HG03432 (cell line): ENCODE measurements around the gene ATP9B.
"Not testable (repeated sequence)": the region's sequence is repeated elsewhere in the genome, so short reads cannot be mapped to it uniquely, and the experiment has no call there.

Experiments used
- ATAC-seq: cut with Tn5 transposase; IDR thresholded peaks from one replicate; pipeline ENCODE4 v1.9.1; 2021; ENCODE audit warnings: mild to moderate bottlenecking, moderate library complexity; ENCODE audit not compliant: unreplicated experiment

The ATP9B gene

GRCh38 chr18:79129120-79129519, 59.9 kb downstream of the ATP9B start:
- no peak for ATAC-seq

GRCh38 chr18:79133724-79134123, 64.5 kb downstream of the ATP9B start:
- no peak for ATAC-seq

- no peak for ATAC-seq
These were observed 66.7 kb downstream of the ATP9B start for GRCh38 chr18:79135924-79136323.

GRCh38 chr18:79136742-79137141, 67.5 kb downstream of the ATP9B start:
- ATAC-seq: no peak

GRCh38 chr18:79139206-79139605, 70.0 kb downstream of the ATP9B start:
- ATAC-seq: no peak

GRCh38 chr18:79147014-79147413, 77.8 kb downstream of the ATP9B start:
- no peak for ATAC-seq

GRCh38 chr18:79151191-79151590, 82.0 kb downstream of the ATP9B start:
- no peak for ATAC-seq

- no peak for ATAC-seq
These were observed 87.1 kb downstream of the ATP9B start for GRCh38 chr18:79156327-79156726.

- ATAC-seq: no peak
These were observed 95.5 kb downstream of the ATP9B start for GRCh38 chr18:79164706-79165105.

GRCh38 chr18:79166702-79167101, 97.5 kb downstream of the ATP9B start:
- no peak for ATAC-seq

- ATAC-seq: no peak
These were observed 98.5 kb downstream of the ATP9B start for GRCh38 chr18:79167526-79168190.

- no peak for ATAC-seq
These were observed 100.9 kb downstream of the ATP9B start for GRCh38 chr18:79169958-79170555.

GRCh38 chr18:79172331-79172730, 103.1 kb downstream of the ATP9B start:
- not testable (repeated sequence) for ATAC-seq

GRCh38 chr18:79173742-79174141, 104.5 kb downstream of the ATP9B start:
- ATAC-seq: no peak

GRCh38 chr18:79178113-79178531, 108.9 kb downstream of the ATP9B start:
- ATAC-seq: no peak

GRCh38 chr18:79182047-79182713, 113.0 kb downstream of the ATP9B start:
- ATAC-seq: peak; percentile 59

- no peak for ATAC-seq
These were observed 116.5 kb downstream of the ATP9B start for GRCh38 chr18:79185648-79186047.

GRCh38 chr18:79186649-79187048, 117.5 kb downstream of the ATP9B start:
- ATAC-seq: peak; percentile 74

GRCh38 chr18:79187532-79188277, 118.5 kb downstream of the ATP9B start:
- ATAC-seq: no peak

GRCh38 chr18:79191418-79191817, 122.2 kb downstream of the ATP9B start:
- no peak for ATAC-seq

GRCh38 chr18:79191956-79192355, 122.8 kb downstream of the ATP9B start:
- no peak for ATAC-seq

GRCh38 chr18:79193826-79194225, 124.6 kb downstream of the ATP9B start:
- no peak for ATAC-seq
